OCI-LY1 (cell line): Measurements from ENCODE around the gene COL25A1.

Experiments
- EZH2 ChIP-seq: fragments of 200-600 bp; sonication (generic), shearing (Covaris generic); IDR thresholded peaks from 2 replicates; pipeline ENCODE4 v1.8.0; 2017; ENCODE audit warnings: borderline replicate concordance, mixed run types, mild to moderate bottlenecking, antibody characterized with exemption, low read length, moderate library complexity, mixed read lengths
- TF ChIP-seq, protein P1 (sequence below): fragments of 200-600 bp; sonication (generic), shearing (Covaris generic); IDR thresholded peaks from 2 replicates; pipeline ENCODE4 v1.5.1; 2017; ENCODE audit warnings: mild to moderate bottlenecking, antibody characterized with exemption, low read length, moderate library complexity, mixed read lengths

DNA sequence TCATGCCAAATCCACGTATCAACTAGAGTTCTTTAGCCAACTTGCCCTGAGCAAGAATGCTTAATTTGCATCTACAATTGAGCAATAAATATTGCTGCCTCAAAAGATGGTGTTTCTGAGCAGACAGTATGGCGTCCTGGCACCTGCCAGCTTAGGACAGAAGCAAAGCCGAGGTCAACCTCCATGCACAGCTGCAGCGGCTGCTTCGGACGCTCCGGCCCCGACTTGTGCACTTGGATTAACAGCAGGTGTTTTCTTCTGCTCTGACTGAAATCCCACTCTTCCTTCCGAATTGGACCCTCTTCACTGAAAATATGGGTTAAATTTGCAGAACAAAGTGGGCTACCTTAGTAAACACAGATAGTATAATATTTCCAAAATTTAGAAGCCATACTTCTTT lies 324.4 kb downstream of the COL25A1 start:
- TF ChIP-seq, protein P1, sequence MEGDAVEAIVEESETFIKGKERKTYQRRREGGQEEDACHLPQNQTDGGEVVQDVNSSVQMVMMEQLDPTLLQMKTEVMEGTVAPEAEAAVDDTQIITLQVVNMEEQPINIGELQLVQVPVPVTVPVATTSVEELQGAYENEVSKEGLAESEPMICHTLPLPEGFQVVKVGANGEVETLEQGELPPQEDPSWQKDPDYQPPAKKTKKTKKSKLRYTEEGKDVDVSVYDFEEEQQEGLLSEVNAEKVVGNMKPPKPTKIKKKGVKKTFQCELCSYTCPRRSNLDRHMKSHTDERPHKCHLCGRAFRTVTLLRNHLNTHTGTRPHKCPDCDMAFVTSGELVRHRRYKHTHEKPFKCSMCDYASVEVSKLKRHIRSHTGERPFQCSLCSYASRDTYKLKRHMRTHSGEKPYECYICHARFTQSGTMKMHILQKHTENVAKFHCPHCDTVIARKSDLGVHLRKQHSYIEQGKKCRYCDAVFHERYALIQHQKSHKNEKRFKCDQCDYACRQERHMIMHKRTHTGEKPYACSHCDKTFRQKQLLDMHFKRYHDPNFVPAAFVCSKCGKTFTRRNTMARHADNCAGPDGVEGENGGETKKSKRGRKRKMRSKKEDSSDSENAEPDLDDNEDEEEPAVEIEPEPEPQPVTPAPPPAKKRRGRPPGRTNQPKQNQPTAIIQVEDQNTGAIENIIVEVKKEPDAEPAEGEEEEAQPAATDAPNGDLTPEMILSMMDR: no peak
- TF ChIP-seq EZH2: no peak
